HEK293T (cell line): ENCODE data around the gene MYADML2.

Source experiments
- CTCF ChIA-PET: fragments of 350-600 bp; formaldehyde crosslinking; extraction: SDS; loops from one replicate; lab custom pipeline; 2021; ENCODE audit warnings: antibody characterized with exemption, inconsistent platforms; lab: Yijun Ruan, JAX
- POLR2A ChIA-PET: fragments of 350-600 bp; formaldehyde crosslinking; extraction: SDS; loops from one replicate; lab custom pipeline; 2020; ENCODE audit warnings: antibody characterized with exemption, inconsistent platforms; lab: Yijun Ruan, JAX
- DNase-seq: peaks from one replicate; pipeline ENCODE4 v3.0.0; 2012; ENCODE audit warnings: mixed read lengths; ENCODE audit errors: extremely low spot score
- ARNT ChIP-seq: fragments of 450-650 bp; IDR thresholded peaks from 2 replicates; pipeline ENCODE4 v1.6.1; 2017; ENCODE audit warnings: mild to moderate bottlenecking
- BHLHE40 ChIP-seq: fragments of 450-650 bp; IDR thresholded peaks from 2 replicates; pipeline ENCODE4 v1.6.1; 2016; ENCODE audit warnings: mild to moderate bottlenecking, moderate library complexity, borderline replicate concordance
- CTBP1 ChIP-seq: fragments of 450-650 bp; IDR thresholded peaks from 2 replicates; pipeline ENCODE4 v1.6.1; 2016; ENCODE audit warnings: borderline replicate concordance
- ELF4 ChIP-seq: fragments of 450-650 bp; IDR thresholded peaks from 2 replicates; pipeline ENCODE4 v1.6.1; 2017; ENCODE audit warnings: antibody characterized with exemption
- FOXA1 ChIP-seq: fragments of 450-650 bp; IDR thresholded peaks from 2 replicates; pipeline ENCODE4 v1.6.1; 2016; ENCODE audit warnings: mild to moderate bottlenecking
- FOXK2 ChIP-seq: fragments of 450-650 bp; IDR thresholded peaks from 2 replicates; pipeline ENCODE4 v1.6.1; 2016; ENCODE audit warnings: mild to moderate bottlenecking
- FOXM1 ChIP-seq: fragments of 450-650 bp; IDR thresholded peaks from 2 replicates; pipeline ENCODE4 v1.6.1; 2017; ENCODE audit warnings: mild to moderate bottlenecking, borderline replicate concordance
- HDGF ChIP-seq: fragments of 450-650 bp; IDR thresholded peaks from 2 replicates; pipeline ENCODE4 v1.6.1; 2017; ENCODE audit warnings: antibody characterized with exemption, borderline replicate concordance
- L3MBTL2 ChIP-seq: fragments of 450-650 bp; conservative IDR thresholded peaks from 2 replicates; pipeline ENCODE4 v1.6.1; 2016; ENCODE audit warnings: mild to moderate bottlenecking
- LEF1 ChIP-seq: fragments of 450-650 bp; IDR thresholded peaks from 2 replicates; pipeline ENCODE4 v1.6.1; 2017; ENCODE audit warnings: mild to moderate bottlenecking, borderline replicate concordance
- NFRKB ChIP-seq: fragments of 450-650 bp; IDR thresholded peaks from 2 replicates; pipeline ENCODE4 v1.6.1; 2016; ENCODE audit warnings: mild to moderate bottlenecking, moderate library complexity
- PKNOX1 ChIP-seq: fragments of 450-650 bp; IDR thresholded peaks from 2 replicates; pipeline ENCODE4 v1.6.1; 2016
- SP1 ChIP-seq: fragments of 450-650 bp; IDR thresholded peaks from 2 replicates; pipeline ENCODE4 v1.6.1; 2017
- SUZ12 ChIP-seq: fragments of 450-650 bp; IDR thresholded peaks from 2 replicates; pipeline ENCODE4 v1.6.1; 2016; ENCODE audit warnings: mild to moderate bottlenecking
- TARDBP ChIP-seq: fragments of 450-650 bp; IDR thresholded peaks from 2 replicates; pipeline ENCODE4 v1.6.1; 2016
- ZNF384 ChIP-seq: fragments of 450-650 bp; IDR thresholded peaks from 2 replicates; pipeline ENCODE4 v1.6.1; 2016

The MYADML2 gene

GRCh38 chr17:81930142-81931125, 16.6 kb downstream of the MYADML2 start:
- CTCF ChIA-PET = interaction anchor here (0.5 kb wide), 1 partner anchor 100 kb away, joined by 5 read pairs; no protein-coding TSS in a partner anchor
- no peak for TF ChIP-seq CTBP1
- TF ChIP-seq ZNF384 = no peak
- TF ChIP-seq SUZ12 = no peak
- TF ChIP-seq SP1 = no peak
- TF ChIP-seq BHLHE40 = no peak
- no peak for TF ChIP-seq ELF4
- no peak for DNase-seq
- POLR2A ChIA-PET = interaction anchor here (1.1 to 5.2 kb wide), 4 partner anchors 7 to 60 kb away, joined by 4 to 26 read pairs (median 9); partner anchors contain the start of gene ARHGDIA

- TF ChIP-seq FOXM1 = no peak
- no peak for TF ChIP-seq BHLHE40
- no peak for TF ChIP-seq HDGF
- TF ChIP-seq SP1 = no peak
- no peak for TF ChIP-seq ARNT
- no peak for TF ChIP-seq ZNF384
- no peak for TF ChIP-seq ELF4
- no peak for TF ChIP-seq L3MBTL2
- TF ChIP-seq CTBP1 = no peak
- no peak for TF ChIP-seq TARDBP
- no peak for TF ChIP-seq FOXA1
- no peak for TF ChIP-seq PKNOX1
- TF ChIP-seq SUZ12 = no peak
- no peak for TF ChIP-seq NFRKB
- no peak for TF ChIP-seq FOXK2
- POLR2A ChIA-PET = interaction anchor here (0.6 to 5.2 kb wide), 4 partner anchors 8 to 60 kb away, joined by 3 to 26 read pairs (median 6); partner anchors contain the start of gene ARHGDIA
- DNase-seq = no peak
- CTCF ChIA-PET = interaction anchor here (1.8 kb wide), 1 partner anchor 30 kb away, joined by 6 read pairs; no protein-coding TSS in a partner anchor
Observed at GRCh38 chr17:81929253-81930141, 17.5 kb downstream of the MYADML2 start.

- DNase-seq = no peak
- TF ChIP-seq ELF4 = no peak
- TF ChIP-seq L3MBTL2 = 0 out of 2 replicates have a peak, but pooled peaks have one; percentile 6
- TF ChIP-seq SP1 = no peak
- TF ChIP-seq CTBP1 = no peak
- TF ChIP-seq HDGF = 0 out of 2 replicates have a peak, but pooled peaks have one; percentile 13
- CTCF ChIA-PET = interaction anchor here (0.7 to 1.8 kb wide), 3 partner anchors 8 to 364 kb away, joined by 3 to 6 read pairs (median 4); partner anchors contain the start of gene PYCR1
- POLR2A ChIA-PET = interaction anchor here (0.6 to 5.2 kb wide), 9 partner anchors 8 to 95 kb away, joined by 3 to 37 read pairs (median 4); partner anchors contain the start of genes ARHGDIA, MCRIP1, NOTUM and PYCR1
Observed at GRCh38 chr17:81928544-81929252, 18.3 kb downstream of the MYADML2 start.

GRCh38 chr17:81927653-81928543, 19.1 kb downstream of the MYADML2 start, which contains the start of gene MAFG:
MAFG (minus strand) TSS chr17:81927735; CDS start chr17:81923185, 4,550 bp downstream.
- ChIA-PET POLR2A (interaction anchor here (0.6 to 5.2 kb wide), 9 partner anchors 9 to 94 kb away, joined by 3 to 37 read pairs (median 8); partner anchors contain the start of genes ANAPC11, ARHGDIA, MCRIP1 and NOTUM), CTCF (interaction anchor here (0.7 to 1.8 kb wide), 4 partner anchors 9 to 365 kb away, joined by 3 to 6 read pairs (median 4); partner anchors contain the start of gene PYCR1)
- peak; percentile 98 for DNase-seq
- TF ChIP-seq NFRKB (no peak), SP1 (no peak), L3MBTL2 (peak; percentile 42; the same call in 1 of the 2 replicates), LEF1 (peak; percentile 41; the same call in 1 of the 2 replicates), SUZ12 (no peak), ARNT (no peak), ZNF384 (no peak), PKNOX1 (no peak)
